ENCODE data around the gene ATXN7L2.

ATXN7L2 gene

GRCh38 chr1:109482791-109483671 is 674 bp upstream of the ATXN7L2 start:
- H3K4me3 ChIP-seq (replicated peaks; ENCODE audit: low read depth, low read length), result peak overlapping the region; percentile 55
- TF ChIP-seq CTCF (IDR thresholded peaks at IDR 0.05; ENCODE audit: insufficient read depth, low read length, poor library complexity, severe bottlenecking), result no peak
- H3K36me3 ChIP-seq (ENCODE audit: control insufficient read depth, insufficient read depth, low read length), result peaks cover 7% of the 10 kb centered on the region
- DNase-seq (ENCODE audit: extremely low read depth, insufficient read length), result no peak
- H3K27me3 ChIP-seq (replicated peaks; ENCODE audit: control insufficient read depth, insufficient read depth, low read length), result no peaks in the 10 kb centered on the region

GRCh38 chr1:109484519-109484975 is 842 bp downstream of the ATXN7L2 start:
- Histone ChIP-seq H3K4me3 (replicated peaks; ENCODE audit: low read depth, low read length) (peak overlapping the region; percentile 95), H3K27me3 (replicated peaks; ENCODE audit: control insufficient read depth, insufficient read depth, low read length) (no peaks in the 10 kb centered on the region), H3K36me3 (ENCODE audit: control insufficient read depth, insufficient read depth, low read length) (peaks cover 8% of the 10 kb centered on the region)
- DNase-seq (ENCODE audit: extremely low read depth, insufficient read length), result no peak
- TF ChIP-seq CTCF (IDR thresholded peaks at IDR 0.05; ENCODE audit: insufficient read depth, low read length, poor library complexity, severe bottlenecking), result no peak

- H3K36me3 ChIP-seq (ENCODE audit: control insufficient read depth, insufficient read depth, low read length), result peaks cover 8% of the 10 kb centered on the region
- no peak for DNase-seq (ENCODE audit: extremely low read depth, insufficient read length)
- H3K4me3 ChIP-seq (replicated peaks; ENCODE audit: low read depth, low read length), result peak overlapping the region; percentile 95
- no peaks in the 10 kb centered on the region for H3K27me3 ChIP-seq (replicated peaks; ENCODE audit: control insufficient read depth, insufficient read depth, low read length)
- TF ChIP-seq CTCF (IDR thresholded peaks at IDR 0.05; ENCODE audit: insufficient read depth, low read length, poor library complexity, severe bottlenecking), result no peak
These were observed 1.3 kb downstream of the ATXN7L2 start for GRCh38 chr1:109485001-109485400.

- Histone ChIP-seq H3K27me3 (replicated peaks; ENCODE audit: control insufficient read depth, insufficient read depth, low read length) (no peaks in the 10 kb centered on the region), H3K36me3 (ENCODE audit: control insufficient read depth, insufficient read depth, low read length) (peaks cover 11% of the 10 kb centered on the region), H3K4me3 (replicated peaks; ENCODE audit: low read depth, low read length) (no peak overlapping the region)
- DNase-seq (ENCODE audit: extremely low read depth, insufficient read length), result no peak
- no peak for TF ChIP-seq CTCF (IDR thresholded peaks at IDR 0.05; ENCODE audit: insufficient read depth, low read length, poor library complexity, severe bottlenecking)
These were observed 3.6 kb downstream of the ATXN7L2 start for GRCh38 chr1:109487261-109487660.

- H3K4me3 ChIP-seq (replicated peaks; ENCODE audit: low read depth, low read length), result no peak overlapping the region
- DNase-seq (ENCODE audit: extremely low read depth, insufficient read length), result no peak
- no peak for TF ChIP-seq CTCF (IDR thresholded peaks at IDR 0.05; ENCODE audit: insufficient read depth, low read length, poor library complexity, severe bottlenecking)
- H3K27me3 ChIP-seq (replicated peaks; ENCODE audit: control insufficient read depth, insufficient read depth, low read length), result no peaks in the 10 kb centered on the region
- peaks cover 11% of the 10 kb centered on the region for H3K36me3 ChIP-seq (ENCODE audit: control insufficient read depth, insufficient read depth, low read length)
These were observed 4.5 kb downstream of the ATXN7L2 start for GRCh38 chr1:109488201-109488600.

Measured in GM06990 (cell line).